ENCODE measurements around the gene INPP5E. TPM values are rescaled to one million over a fixed set of nuclear protein-coding genes. Genes with fewer than 3 reads are reported as not detected.
"Not testable (repeated sequence)": the region's sequence is repeated elsewhere in the genome, so short reads cannot be mapped to it uniquely, and the experiment has no call there.

INPP5E gene
- total and polyA plus RNA-seq, 2 donors (not counting 1 experiment from before 2014, with no cell fraction given): 3.9 to 7.8 TPM

GRCh38 chr9:136407911-136408310, 31.7 kb downstream of the INPP5E start:
- DNase-seq (ENCODE audit: low read depth in 2 of 2): no peak
- TF ChIP-seq EZH2 (IDR thresholded peaks at IDR 0.05; ENCODE audit: low read length, missing control alignments) (no peak), CTCF (conservative IDR thresholded peaks at IDR 0.05 in 1 of 2, IDR thresholded peaks at IDR 0.05 in 1 of 2; ENCODE audit: low read depth in 1 of 2, low read length in 2 of 2) (no peak)
- H3K27ac ChIP-seq (ENCODE audit: insufficient read depth, low read length): no peak overlapping the region
- no peak overlapping the region for H2AFZ ChIP-seq (ENCODE audit: low read length)
- peaks cover 36% of the 10 kb centered on the region for H3K79me2 ChIP-seq (ENCODE audit: control insufficient read depth, insufficient read depth, low read length)
- peaks cover 11% of the 10 kb centered on the region for H3K4me1 ChIP-seq (ENCODE audit: control insufficient read depth, extremely low read depth, insufficient read depth, low read length)
- H3K9me3 ChIP-seq (ENCODE audit: control insufficient read depth, insufficient read depth, low read depth, low read length): no peaks in the 10 kb centered on the region
- no peak overlapping the region for H3K4me3 ChIP-seq (replicated peaks in 1 of 4; ENCODE audit: control extremely low read depth in 1 of 4, insufficient read depth in 1 of 4, low read depth in 3 of 4, low read length in 4 of 4)
- H4K20me1 ChIP-seq (ENCODE audit: control insufficient read depth, extremely low read depth, insufficient read depth, low read length): no peaks in the 10 kb centered on the region
- H3K27me3 ChIP-seq (ENCODE audit: control insufficient read depth, insufficient read depth, low read length): no peaks in the 10 kb centered on the region
- H3K36me3 ChIP-seq (ENCODE audit: control insufficient read depth, insufficient read depth, low read length): peaks cover 24% of the 10 kb centered on the region
- H3K9ac ChIP-seq (ENCODE audit: insufficient read depth, low read length): no peak overlapping the region
- no peak overlapping the region for H3K4me2 ChIP-seq (ENCODE audit: extremely low read depth, insufficient read depth, low read length)

GRCh38 chr9:136407061-136407460, 32.6 kb downstream of the INPP5E start:
- not testable (repeated sequence) for H3K9me3 ChIP-seq (ENCODE audit: control insufficient read depth, insufficient read depth, low read depth, low read length); H3K4me3 ChIP-seq (replicated peaks in 1 of 4; ENCODE audit: control extremely low read depth in 1 of 4, insufficient read depth in 1 of 4, low read depth in 3 of 4, low read length in 4 of 4); H3K27me3 ChIP-seq (ENCODE audit: control insufficient read depth, insufficient read depth, low read length); H3K27ac ChIP-seq (ENCODE audit: insufficient read depth, low read length); H4K20me1 ChIP-seq (ENCODE audit: control insufficient read depth, extremely low read depth, insufficient read depth, low read length); H3K4me2 ChIP-seq (ENCODE audit: extremely low read depth, insufficient read depth, low read length); DNase-seq (ENCODE audit: low read depth in 2 of 2); H2AFZ ChIP-seq (ENCODE audit: low read length); H3K9ac ChIP-seq (ENCODE audit: insufficient read depth, low read length)
- Histone ChIP-seq H3K79me2 (ENCODE audit: control insufficient read depth, insufficient read depth, low read length) (peaks cover 29% of the 10 kb centered on the region), H3K36me3 (ENCODE audit: control insufficient read depth, insufficient read depth, low read length) (peaks cover 23% of the 10 kb centered on the region), H3K4me1 (ENCODE audit: control insufficient read depth, extremely low read depth, insufficient read depth, low read length) (peaks cover 10% of the 10 kb centered on the region)

GRCh38 chr9:136405904-136406303, 33.7 kb downstream of the INPP5E start:
- Histone ChIP-seq H3K79me2 (ENCODE audit: control insufficient read depth, insufficient read depth, low read length) (peaks cover 17% of the 10 kb centered on the region), H3K36me3 (ENCODE audit: control insufficient read depth, insufficient read depth, low read length) (peaks cover 24% of the 10 kb centered on the region)
- not testable (repeated sequence) for H3K9ac ChIP-seq (ENCODE audit: insufficient read depth, low read length); H4K20me1 ChIP-seq (ENCODE audit: control insufficient read depth, extremely low read depth, insufficient read depth, low read length); H3K9me3 ChIP-seq (ENCODE audit: control insufficient read depth, insufficient read depth, low read depth, low read length); H3K27me3 ChIP-seq (ENCODE audit: control insufficient read depth, insufficient read depth, low read length); H3K4me1 ChIP-seq (ENCODE audit: control insufficient read depth, extremely low read depth, insufficient read depth, low read length); H3K4me3 ChIP-seq (replicated peaks in 1 of 4; ENCODE audit: control extremely low read depth in 1 of 4, insufficient read depth in 1 of 4, low read depth in 3 of 4, low read length in 4 of 4); H2AFZ ChIP-seq (ENCODE audit: low read length); H3K27ac ChIP-seq (ENCODE audit: insufficient read depth, low read length); H3K4me2 ChIP-seq (ENCODE audit: extremely low read depth, insufficient read depth, low read length); DNase-seq (ENCODE audit: low read depth in 2 of 2)

- no peak overlapping the region for H3K27ac ChIP-seq (ENCODE audit: insufficient read depth, low read length)
- no peak for DNase-seq (ENCODE audit: low read depth in 2 of 2)
- no peak overlapping the region for H3K9ac ChIP-seq (ENCODE audit: insufficient read depth, low read length)
- no peaks in the 10 kb centered on the region for H4K20me1 ChIP-seq (ENCODE audit: control insufficient read depth, extremely low read depth, insufficient read depth, low read length)
- no peak overlapping the region for H2AFZ ChIP-seq (ENCODE audit: low read length)
- no peaks in the 10 kb centered on the region for H3K9me3 ChIP-seq (ENCODE audit: control insufficient read depth, insufficient read depth, low read depth, low read length)
- no peak overlapping the region for H3K4me2 ChIP-seq (ENCODE audit: extremely low read depth, insufficient read depth, low read length)
- H3K4me3 ChIP-seq (replicated peaks in 1 of 4; ENCODE audit: control extremely low read depth in 1 of 4, insufficient read depth in 1 of 4, low read depth in 3 of 4, low read length in 4 of 4): no peak overlapping the region
- TF ChIP-seq EZH2 (IDR thresholded peaks at IDR 0.05; ENCODE audit: low read length, missing control alignments): no peak
- H3K79me2 ChIP-seq (ENCODE audit: control insufficient read depth, insufficient read depth, low read length): peaks cover 13% of the 10 kb centered on the region
- H3K4me1 ChIP-seq (ENCODE audit: control insufficient read depth, extremely low read depth, insufficient read depth, low read length): peaks cover 2% of the 10 kb centered on the region
- H3K27me3 ChIP-seq (ENCODE audit: control insufficient read depth, insufficient read depth, low read length): no peaks in the 10 kb centered on the region
- H3K36me3 ChIP-seq (ENCODE audit: control insufficient read depth, insufficient read depth, low read length): peaks cover 24% of the 10 kb centered on the region
Measured at GRCh38 chr9:136405481-136405880, 34.2 kb downstream of the INPP5E start.
